Subcutaneous abdominal adipose tissue (tissue), 5 donors: ENCODE data around the gene TEX9.

Source experiments
- H3K27ac ChIP-seq: one replicate; pipeline ENCODE4 v1.7.0; 2013; ENCODE audit warnings: low read depth, mild to moderate bottlenecking, inconsistent platforms, low read length, moderate library complexity
- H3K27me3 ChIP-seq, 5 donors: one replicate each; pipeline ENCODE4 v1.7.0; 2013; ENCODE audit warnings: low read length in 5 of 5, inconsistent platforms in 1 of 5; ENCODE audit not compliant: control insufficient read depth in 5 of 5, insufficient read depth in 4 of 5
- H3K36me3 ChIP-seq, 5 donors: one replicate each; pipeline ENCODE4 v1.7.0; 2013; ENCODE audit warnings: low read length in 5 of 5; ENCODE audit not compliant: control insufficient read depth in 5 of 5, insufficient read depth in 5 of 5
- H3K4me1 ChIP-seq, 5 donors: one replicate each; pipeline ENCODE4 v1.7.0; 2013; ENCODE audit warnings: low read length in 5 of 5, mild to moderate bottlenecking in 3 of 5, moderate library complexity in 1 of 5; ENCODE audit not compliant: control insufficient read depth in 5 of 5, insufficient read depth in 5 of 5
- H3K4me3 ChIP-seq, 5 donors: one replicate each; pipeline ENCODE4 v1.7.0; 2013; ENCODE audit warnings: low read length in 5 of 5, low read depth in 1 of 5
- H3K9ac ChIP-seq, 5 donors: one replicate each; pipeline ENCODE4 v1.7.0; 2013; ENCODE audit warnings: low read length in 5 of 5, mild to moderate bottlenecking in 4 of 5, moderate library complexity in 3 of 5
- H3K9me3 ChIP-seq, 5 donors: one replicate each; pipeline ENCODE4 v1.7.0; 2013; ENCODE audit warnings: low read length in 5 of 5; ENCODE audit not compliant: control insufficient read depth in 5 of 5
- donor health status: healthy.
- donor health status: healthy.
- donor health status: healthy.
- donor health status: healthy.
- donor health status: healthy.

The TEX9 gene

DNA sequence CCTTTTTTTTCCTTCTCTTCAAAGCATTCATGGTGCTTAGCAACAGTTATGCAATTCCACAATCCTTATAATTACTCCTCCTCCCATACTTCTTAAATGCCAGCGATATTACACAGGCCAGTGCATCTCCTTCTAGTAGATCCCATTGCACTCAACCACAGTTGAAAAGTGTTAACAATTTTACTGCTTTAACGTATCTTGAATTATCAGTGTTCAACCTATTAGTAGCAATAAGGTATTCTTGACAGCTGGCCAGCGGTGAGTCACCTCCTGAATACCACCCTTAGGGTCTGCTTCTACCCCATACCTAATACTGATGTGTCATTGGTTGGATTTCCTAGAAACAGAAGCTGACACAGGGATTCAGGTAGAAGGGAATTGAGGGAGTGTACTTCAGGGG, 24.0 kb upstream of the TEX9 start:
- Histone ChIP-seq H3K27ac (no peak overlapping the region), H3K27me3 (no peaks in the 10 kb centered on the region), H3K9me3 (no peaks in the 10 kb centered on the region)

DNA sequence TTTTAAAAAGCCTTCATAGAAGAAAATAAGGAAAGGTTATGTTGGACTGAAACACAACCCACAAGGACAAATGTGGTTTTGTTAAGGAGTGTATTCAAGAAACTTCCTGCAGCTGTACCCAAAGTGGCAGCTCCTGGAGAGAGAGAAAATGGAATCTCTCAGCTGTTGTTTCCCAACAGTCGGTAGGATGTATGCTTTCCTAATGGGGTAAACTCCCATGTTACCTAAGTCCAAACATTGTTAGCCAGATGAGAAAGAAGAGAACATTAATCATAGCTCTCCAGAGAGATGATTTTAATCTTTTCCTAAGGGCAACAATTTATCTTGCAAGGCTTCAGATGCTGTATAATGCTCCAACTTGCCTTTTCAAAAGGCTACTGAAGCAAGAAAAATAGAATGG, 22.6 kb upstream of the TEX9 start:
- Histone ChIP-seq H3K27me3 (no peaks in the 10 kb centered on the region), H3K4me1 (no peaks in the 10 kb centered on the region), H3K9ac (no peak overlapping the region), H3K9me3 (no peaks in the 10 kb centered on the region), H3K4me3 (no peak overlapping the region), H3K27ac (no peak overlapping the region), H3K36me3 (no peaks in the 10 kb centered on the region)

More for the DNA sequence above, 24.0 kb upstream of the TEX9 start:
- Histone ChIP-seq H3K4me3 (no peak overlapping the region), H3K9ac (no peak overlapping the region), H3K4me1 (no peaks in the 10 kb centered on the region), H3K36me3 (no peaks in the 10 kb centered on the region)

DNA sequence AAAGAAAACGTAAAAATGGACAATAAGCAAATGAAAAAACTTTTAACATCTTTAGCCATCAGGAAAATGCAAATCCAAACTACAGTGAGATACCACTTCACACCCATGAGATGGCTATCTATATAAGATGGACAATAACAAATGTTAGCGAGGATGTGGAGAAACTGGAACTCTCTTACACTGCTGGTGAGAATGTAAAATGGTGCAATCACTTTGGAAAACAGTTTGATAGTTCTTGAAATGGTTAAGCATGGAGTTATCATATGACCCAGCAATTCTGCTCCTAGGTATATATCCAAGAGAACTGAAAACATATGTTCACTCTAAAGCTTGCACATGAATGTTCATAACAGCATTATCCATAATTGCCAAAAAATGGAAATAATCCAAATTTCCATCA, 21.3 kb upstream of the TEX9 start:
- H3K9ac ChIP-seq = no peak overlapping the region
- no peaks in the 10 kb centered on the region for H3K36me3 ChIP-seq
- no peaks in the 10 kb centered on the region for H3K4me1 ChIP-seq
- no peaks in the 10 kb centered on the region for H3K9me3 ChIP-seq
- H3K27me3 ChIP-seq = no peaks in the 10 kb centered on the region
- no peak overlapping the region for H3K27ac ChIP-seq
- H3K4me3 ChIP-seq = no peak overlapping the region

GRCh38 chr15:56344336-56344735, 20.9 kb upstream of the TEX9 start:
- Histone ChIP-seq H3K9me3 (no peaks in the 10 kb centered on the region), H3K4me1 (no peaks in the 10 kb centered on the region), H3K36me3 (no peaks in the 10 kb centered on the region), H3K27ac (no peak overlapping the region), H3K27me3 (no peaks in the 10 kb centered on the region), H3K4me3 (no peak overlapping the region), H3K9ac (no peak overlapping the region)

- Histone ChIP-seq H3K4me1 (no peaks in the 10 kb centered on the region), H3K9me3 (no peaks in the 10 kb centered on the region), H3K27ac (no peak overlapping the region), H3K4me3 (no peak overlapping the region), H3K9ac (no peak overlapping the region), H3K27me3 (no peaks in the 10 kb centered on the region), H3K36me3 (no peaks in the 10 kb centered on the region)
Observed at GRCh38 chr15:56346414-56346813, 18.8 kb upstream of the TEX9 start.

DNA sequence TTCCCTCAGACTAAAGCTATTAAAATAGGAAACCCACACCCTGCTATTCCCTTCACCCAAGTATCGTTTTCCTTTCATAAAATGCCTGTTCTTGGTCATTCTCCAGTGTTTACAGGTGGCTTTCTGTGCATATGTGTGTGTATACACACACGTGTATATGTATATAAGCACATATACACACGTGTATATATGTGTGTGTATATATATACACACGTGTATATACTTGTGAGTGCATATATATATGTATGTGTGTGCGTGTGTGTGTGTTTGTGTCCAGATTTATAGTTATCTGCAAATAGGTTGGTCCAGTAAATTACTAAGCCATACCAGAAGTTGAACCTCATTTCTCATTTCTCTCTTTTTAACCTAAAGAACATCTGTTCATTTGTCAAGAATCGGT, 15.7 kb upstream of the TEX9 start:
- Histone ChIP-seq H3K9me3 (no peaks in the 10 kb centered on the region), H3K4me3 (no peak overlapping the region), H3K36me3 (no peaks in the 10 kb centered on the region), H3K27ac (no peak overlapping the region), H3K9ac (no peak overlapping the region), H3K4me1 (no peaks in the 10 kb centered on the region), H3K27me3 (no peaks in the 10 kb centered on the region)

- no peaks in the 10 kb centered on the region for H3K36me3 ChIP-seq
- H3K9me3 ChIP-seq = no peaks in the 10 kb centered on the region
- no peaks in the 10 kb centered on the region for H3K27me3 ChIP-seq
- H3K4me1 ChIP-seq = no peaks in the 10 kb centered on the region
- H3K27ac ChIP-seq = no peak overlapping the region
- H3K9ac ChIP-seq = no peak overlapping the region
- H3K4me3 ChIP-seq = no peak overlapping the region
Observed at GRCh38 chr15:56351353-56351752, 13.9 kb upstream of the TEX9 start.

DNA sequence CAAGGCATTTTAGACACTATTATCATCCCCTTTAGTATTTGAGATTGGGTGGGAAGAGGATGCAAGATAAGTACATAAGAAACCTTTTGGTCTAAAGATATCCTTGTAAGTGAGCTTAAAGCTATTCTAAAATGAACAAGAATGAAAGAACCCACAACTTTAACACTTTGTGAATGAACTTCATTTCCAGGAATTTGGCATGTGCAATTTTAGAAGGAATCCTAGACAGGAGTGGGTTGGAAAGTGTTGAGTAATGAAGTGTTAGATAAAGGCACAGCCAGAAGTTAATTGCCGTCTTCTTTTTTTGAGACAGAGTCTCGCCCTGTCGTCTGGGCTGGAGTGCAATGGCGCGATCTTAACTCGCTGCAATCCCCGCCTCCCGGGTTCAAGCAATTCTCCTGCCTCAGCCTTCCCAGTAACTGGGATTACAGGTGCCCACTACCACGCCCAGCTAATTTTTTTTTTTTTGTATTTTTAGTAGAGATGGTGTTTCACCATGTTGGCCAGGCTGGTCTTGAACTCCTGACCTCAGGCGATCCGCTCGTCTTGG, 13.2 kb upstream of the TEX9 start:
- Histone ChIP-seq H3K4me1 (no peaks in the 10 kb centered on the region), H3K9me3 (no peaks in the 10 kb centered on the region), H3K4me3 (no peak overlapping the region), H3K36me3 (no peaks in the 10 kb centered on the region), H3K9ac (no peak overlapping the region), H3K27me3 (no peaks in the 10 kb centered on the region), H3K27ac (no peak overlapping the region)

GRCh38 chr15:56353119-56353518, 12.1 kb upstream of the TEX9 start:
- H3K27me3 ChIP-seq = no peaks in the 10 kb centered on the region
- no peaks in the 10 kb centered on the region for H3K4me1 ChIP-seq
- H3K27ac ChIP-seq = no peak overlapping the region
- no peak overlapping the region for H3K4me3 ChIP-seq
- H3K9ac ChIP-seq = no peak overlapping the region
- H3K36me3 ChIP-seq = no peaks in the 10 kb centered on the region
- no peaks in the 10 kb centered on the region for H3K9me3 ChIP-seq

DNA sequence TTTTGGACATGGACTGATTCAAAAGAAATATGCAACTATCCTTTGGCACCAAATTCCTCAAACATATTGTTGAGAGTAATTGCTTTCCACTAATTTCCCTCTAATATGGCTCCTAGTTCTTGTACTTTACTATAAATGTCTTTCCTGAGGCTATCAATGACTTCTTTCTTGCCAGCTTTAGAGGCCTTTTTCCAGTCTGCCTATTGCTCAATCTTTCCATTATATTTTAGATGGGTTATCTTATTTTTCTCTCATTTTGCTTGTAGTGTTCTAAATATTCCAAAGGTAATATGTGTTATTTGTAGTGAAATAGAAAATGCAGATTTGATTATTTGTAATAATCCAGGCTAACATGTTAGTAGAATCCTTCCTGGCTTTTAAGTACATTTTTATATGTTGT, 11.5 kb upstream of the TEX9 start:
- Histone ChIP-seq H3K4me3 (no peak overlapping the region), H3K27me3 (no peaks in the 10 kb centered on the region), H3K36me3 (no peaks in the 10 kb centered on the region), H3K27ac (no peak overlapping the region), H3K9ac (no peak overlapping the region), H3K9me3 (no peaks in the 10 kb centered on the region), H3K4me1 (no peaks in the 10 kb centered on the region)

- no peaks in the 10 kb centered on the region for H3K4me1 ChIP-seq
- no peak overlapping the region for H3K9ac ChIP-seq
- H3K27me3 ChIP-seq = no peaks in the 10 kb centered on the region
- no peaks in the 10 kb centered on the region for H3K36me3 ChIP-seq
- no peak overlapping the region for H3K27ac ChIP-seq
- peaks cover 0 to 2% (median 0%) of the 10 kb centered on the region in 5 donors for H3K9me3 ChIP-seq
- no peak overlapping the region for H3K4me3 ChIP-seq
Observed at GRCh38 chr15:56356616-56357015, 8.6 kb upstream of the TEX9 start.
